Measurements from ENCODE around the gene TFF1.

DNA sequence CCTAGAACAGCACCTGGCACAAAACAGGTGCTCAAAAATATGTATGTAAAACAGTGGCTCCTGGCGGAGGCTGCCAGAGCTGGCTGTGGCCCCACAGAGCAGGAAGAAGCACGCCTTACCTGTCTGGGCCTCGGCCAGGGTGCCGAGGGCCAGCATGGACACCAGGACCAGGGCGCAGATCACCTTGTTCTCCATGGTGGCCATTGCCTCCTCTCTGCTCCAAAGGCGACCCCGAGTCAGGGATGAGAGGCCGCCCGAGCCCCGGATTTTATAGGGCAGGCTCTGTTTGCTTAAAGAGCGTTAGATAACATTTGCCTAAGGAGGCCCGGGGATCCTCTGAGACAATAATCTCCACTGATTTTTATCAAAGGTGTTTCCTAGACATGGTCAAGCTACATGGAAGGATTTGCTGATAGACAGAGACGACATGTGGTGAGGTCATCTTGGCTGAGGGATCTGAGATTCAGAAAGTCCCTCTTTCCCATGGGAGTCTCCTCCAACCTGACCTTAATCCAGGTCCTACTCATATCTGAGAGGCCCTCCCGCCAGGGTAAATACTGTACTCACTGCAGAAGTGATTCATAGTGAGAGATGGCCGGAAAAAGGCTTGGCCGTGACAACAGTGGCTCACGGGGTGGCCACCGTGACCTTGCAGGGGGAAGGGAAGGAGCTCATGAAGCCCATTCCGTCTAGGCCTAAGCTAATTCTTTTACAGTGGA, at the start of gene TFF1:
- TF ChIP-seq, protein P1, sequence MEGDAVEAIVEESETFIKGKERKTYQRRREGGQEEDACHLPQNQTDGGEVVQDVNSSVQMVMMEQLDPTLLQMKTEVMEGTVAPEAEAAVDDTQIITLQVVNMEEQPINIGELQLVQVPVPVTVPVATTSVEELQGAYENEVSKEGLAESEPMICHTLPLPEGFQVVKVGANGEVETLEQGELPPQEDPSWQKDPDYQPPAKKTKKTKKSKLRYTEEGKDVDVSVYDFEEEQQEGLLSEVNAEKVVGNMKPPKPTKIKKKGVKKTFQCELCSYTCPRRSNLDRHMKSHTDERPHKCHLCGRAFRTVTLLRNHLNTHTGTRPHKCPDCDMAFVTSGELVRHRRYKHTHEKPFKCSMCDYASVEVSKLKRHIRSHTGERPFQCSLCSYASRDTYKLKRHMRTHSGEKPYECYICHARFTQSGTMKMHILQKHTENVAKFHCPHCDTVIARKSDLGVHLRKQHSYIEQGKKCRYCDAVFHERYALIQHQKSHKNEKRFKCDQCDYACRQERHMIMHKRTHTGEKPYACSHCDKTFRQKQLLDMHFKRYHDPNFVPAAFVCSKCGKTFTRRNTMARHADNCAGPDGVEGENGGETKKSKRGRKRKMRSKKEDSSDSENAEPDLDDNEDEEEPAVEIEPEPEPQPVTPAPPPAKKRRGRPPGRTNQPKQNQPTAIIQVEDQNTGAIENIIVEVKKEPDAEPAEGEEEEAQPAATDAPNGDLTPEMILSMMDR (conservative IDR thresholded peaks at IDR 0.05), result no peak
- TF ChIP-seq EZH2 (IDR thresholded peaks at IDR 0.05; ENCODE audit: low read depth), result no peak
